ENCODE measurements around the gene IFIT5. TPM values are rescaled to one million over a fixed set of nuclear protein-coding genes. Genes with fewer than 3 reads are reported as not detected.

The IFIT5 gene
- polyA plus RNA-seq, 1 donor (not counting 4 experiments of a cell fraction or from before 2014, with no cell fraction given): 15.8 TPM

DNA sequence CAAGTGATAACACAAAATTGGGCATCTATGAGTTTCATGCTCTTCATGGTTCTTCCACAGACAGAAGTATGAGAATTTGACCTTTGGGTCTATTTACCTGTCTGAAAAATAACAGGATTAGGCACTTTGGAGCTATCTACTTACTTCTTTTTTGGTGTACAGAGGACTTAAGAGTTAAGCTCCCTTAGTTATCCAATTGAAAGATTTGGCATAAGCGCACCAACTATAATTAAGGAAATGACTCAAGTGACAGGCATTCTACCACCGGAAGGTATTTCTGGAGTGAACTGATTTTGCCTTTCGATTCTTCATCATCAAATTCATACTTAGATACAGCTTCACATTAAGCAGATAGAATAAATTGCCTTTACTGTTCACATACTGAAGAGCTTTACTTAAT lies 43.9 kb downstream of the IFIT5 start:
- Histone ChIP-seq H3K9ac (ENCODE audit: control insufficient read depth, extremely low read depth, insufficient read depth, low read length) (no peak overlapping the region), H3K4me2 (ENCODE audit: control insufficient read depth, extremely low read depth, insufficient read depth, low read depth, low read length) (peak overlapping the region; percentile 71), H3K4me1 (ENCODE audit: control insufficient read depth, extremely low read depth, insufficient read depth, low read length) (peaks cover 27% of the 10 kb centered on the region), H3K9me1 (ENCODE audit: control insufficient read depth, extremely low read depth, insufficient read depth, low read length) (no peaks in the 10 kb centered on the region), H3K79me2 (ENCODE audit: control insufficient read depth, insufficient read depth, low read length) (no peaks in the 10 kb centered on the region), H4K20me1 (ENCODE audit: control insufficient read depth, extremely low read depth, insufficient read depth, low read length) (no peaks in the 10 kb centered on the region), H3K9me3 (ENCODE audit: control insufficient read depth, low read depth, low read length) (no peaks in the 10 kb centered on the region), H3K27me3 (ENCODE audit: control insufficient read depth, extremely low read depth, insufficient read depth, low read length) (no peaks in the 10 kb centered on the region), H3K36me3 (ENCODE audit: control insufficient read depth in 2 of 2, extremely low read depth in 1 of 2, insufficient read depth in 2 of 2, low read length in 2 of 2) (no peaks in the 10 kb centered on the region), H3K27ac (ENCODE audit: control insufficient read depth, insufficient read depth, low read length) (no peak overlapping the region), H3K4me3 (ENCODE audit: control insufficient read depth in 2 of 3, extremely low read depth in 1 of 3, insufficient read depth in 2 of 3, low read depth in 1 of 3, low read length in 3 of 3) (peak overlapping the region in 1 of 3 experiments; percentile 36), H2AFZ (ENCODE audit: control insufficient read depth, low read length) (peak overlapping the region; percentile 52)
- FAIRE-seq (peak; percentile 93), DNase-seq (ENCODE audit: low read depth, low spot score) (no peak)
- TF ChIP-seq EZH2 (IDR thresholded peaks at IDR 0.05; ENCODE audit: low read length): no peak
- TF ChIP-seq, protein P1, sequence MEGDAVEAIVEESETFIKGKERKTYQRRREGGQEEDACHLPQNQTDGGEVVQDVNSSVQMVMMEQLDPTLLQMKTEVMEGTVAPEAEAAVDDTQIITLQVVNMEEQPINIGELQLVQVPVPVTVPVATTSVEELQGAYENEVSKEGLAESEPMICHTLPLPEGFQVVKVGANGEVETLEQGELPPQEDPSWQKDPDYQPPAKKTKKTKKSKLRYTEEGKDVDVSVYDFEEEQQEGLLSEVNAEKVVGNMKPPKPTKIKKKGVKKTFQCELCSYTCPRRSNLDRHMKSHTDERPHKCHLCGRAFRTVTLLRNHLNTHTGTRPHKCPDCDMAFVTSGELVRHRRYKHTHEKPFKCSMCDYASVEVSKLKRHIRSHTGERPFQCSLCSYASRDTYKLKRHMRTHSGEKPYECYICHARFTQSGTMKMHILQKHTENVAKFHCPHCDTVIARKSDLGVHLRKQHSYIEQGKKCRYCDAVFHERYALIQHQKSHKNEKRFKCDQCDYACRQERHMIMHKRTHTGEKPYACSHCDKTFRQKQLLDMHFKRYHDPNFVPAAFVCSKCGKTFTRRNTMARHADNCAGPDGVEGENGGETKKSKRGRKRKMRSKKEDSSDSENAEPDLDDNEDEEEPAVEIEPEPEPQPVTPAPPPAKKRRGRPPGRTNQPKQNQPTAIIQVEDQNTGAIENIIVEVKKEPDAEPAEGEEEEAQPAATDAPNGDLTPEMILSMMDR (optimal IDR thresholded peaks at IDR 0.05 in 1 of 3, IDR thresholded peaks at IDR 0.05 in 1 of 3, conservative IDR thresholded peaks at IDR 0.05 in 1 of 3; ENCODE audit: extremely low read depth in 1 of 3, insufficient read depth in 2 of 3, low read length in 3 of 3): no peak
- dilution Hi-C loops (cut with MboI; ENCODE audit: extremely low pct_ligation_motif_present, low sequenced_read_pairs): no loop called here

DNA sequence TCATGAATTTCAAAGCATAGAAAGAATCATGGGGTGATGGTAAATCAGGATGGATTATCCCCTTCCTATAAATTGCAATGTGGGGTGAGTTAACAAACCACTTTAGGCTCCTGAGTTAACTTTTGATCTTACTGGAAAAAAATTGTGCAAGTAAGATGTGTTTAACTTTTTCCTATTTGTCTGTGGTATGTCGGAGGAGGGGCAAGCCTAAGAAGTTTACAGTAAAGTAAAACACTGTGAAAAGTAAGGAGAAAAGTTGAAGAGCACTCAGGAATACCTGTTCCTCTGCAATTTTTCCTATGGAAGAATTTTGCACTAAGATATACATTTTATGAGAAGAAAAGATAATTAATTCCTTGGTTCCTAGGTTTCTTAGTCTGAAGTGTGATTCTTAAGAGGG lies 44.4 kb downstream of the IFIT5 start:
- H3K4me3 ChIP-seq (ENCODE audit: control insufficient read depth in 2 of 3, extremely low read depth in 1 of 3, insufficient read depth in 2 of 3, low read depth in 1 of 3, low read length in 3 of 3): peak overlapping the region in 1 of 3 experiments; percentile 36
- dilution Hi-C loops (cut with MboI; ENCODE audit: extremely low pct_ligation_motif_present, low sequenced_read_pairs): no loop called here
- TF ChIP-seq, protein P1 (optimal IDR thresholded peaks at IDR 0.05 in 1 of 3, IDR thresholded peaks at IDR 0.05 in 1 of 3, conservative IDR thresholded peaks at IDR 0.05 in 1 of 3; ENCODE audit: extremely low read depth in 1 of 3, insufficient read depth in 2 of 3, low read length in 3 of 3): no peak
- no peak for TF ChIP-seq EZH2 (IDR thresholded peaks at IDR 0.05; ENCODE audit: low read length)
- FAIRE-seq (no peak), DNase-seq (ENCODE audit: low read depth, low spot score) (no peak)
- no peaks in the 10 kb centered on the region for H3K9me1 ChIP-seq (ENCODE audit: control insufficient read depth, extremely low read depth, insufficient read depth, low read length)
- H4K20me1 ChIP-seq (ENCODE audit: control insufficient read depth, extremely low read depth, insufficient read depth, low read length): no peaks in the 10 kb centered on the region
- H2AFZ ChIP-seq (ENCODE audit: control insufficient read depth, low read length): peak overlapping the region; percentile 52
- no peak overlapping the region for H3K9ac ChIP-seq (ENCODE audit: control insufficient read depth, extremely low read depth, insufficient read depth, low read length)
- H3K27ac ChIP-seq (ENCODE audit: control insufficient read depth, insufficient read depth, low read length): no peak overlapping the region
- H3K27me3 ChIP-seq (ENCODE audit: control insufficient read depth, extremely low read depth, insufficient read depth, low read length): no peaks in the 10 kb centered on the region
- no peaks in the 10 kb centered on the region for H3K79me2 ChIP-seq (ENCODE audit: control insufficient read depth, insufficient read depth, low read length)
- peaks cover 27% of the 10 kb centered on the region for H3K4me1 ChIP-seq (ENCODE audit: control insufficient read depth, extremely low read depth, insufficient read depth, low read length)
- peak overlapping the region; percentile 71 for H3K4me2 ChIP-seq (ENCODE audit: control insufficient read depth, extremely low read depth, insufficient read depth, low read depth, low read length)
- no peaks in the 10 kb centered on the region for H3K9me3 ChIP-seq (ENCODE audit: control insufficient read depth, low read depth, low read length)
- H3K36me3 ChIP-seq (ENCODE audit: control insufficient read depth in 2 of 2, extremely low read depth in 1 of 2, insufficient read depth in 2 of 2, low read length in 2 of 2): no peaks in the 10 kb centered on the region
